ENCODE data around the gene GPR78.

The GPR78 gene

GRCh38 chr4:8582941-8583654 is 2.9 kb downstream of the GPR78 start:
- Histone ChIP-seq H3K36me3 (ENCODE audit: control insufficient read depth in 4 of 4, insufficient read depth in 4 of 4, low read length in 3 of 4) (no peaks in the 10 kb centered on the region), H3K4me3 (ENCODE audit: control insufficient read depth in 1 of 7, extremely low read depth in 1 of 7, insufficient read depth in 4 of 7, low read depth in 2 of 7, low read length in 6 of 7) (no peak overlapping the region), H3K27ac (ENCODE audit: insufficient read depth in 1 of 2, low read depth in 1 of 2, low read length in 2 of 2, poor library complexity in 1 of 2, severe bottlenecking in 2 of 2) (no peak overlapping the region), H3K4me1 (ENCODE audit: control extremely low read depth in 1 of 4, control insufficient read depth in 4 of 4, insufficient read depth in 4 of 4, low read length in 3 of 4) (no peaks in the 10 kb centered on the region), H3K9me3 (ENCODE audit: control extremely low read depth in 1 of 5, control insufficient read depth in 4 of 5, insufficient read depth in 2 of 5, low read depth in 1 of 5, low read length in 4 of 5) (peaks cover 0 to 5% (median 0%) of the 10 kb centered on the region in 5 experiments), H3K27me3 (replicated peaks in 2 of 5; ENCODE audit: control insufficient read depth in 4 of 5, insufficient read depth in 5 of 5, low read length in 4 of 5) (peaks cover 0 to 89% (median 20%) of the 10 kb centered on the region in 5 experiments)
- CTCF ChIA-PET, result no interaction called here
- no peak for DNase-seq
- 80% methylated on average over 9 of the region's 9 CpGs for WGBS (ENCODE audit: insufficient coverage)
- POLR2A ChIA-PET, result no interaction called here

GRCh38 chr4:8583655-8584025 is 3.4 kb downstream of the GPR78 start:
- Histone ChIP-seq H3K36me3 (ENCODE audit: control insufficient read depth in 4 of 4, insufficient read depth in 4 of 4, low read length in 3 of 4) (no peaks in the 10 kb centered on the region), H3K9me3 (ENCODE audit: control extremely low read depth in 1 of 5, control insufficient read depth in 4 of 5, insufficient read depth in 2 of 5, low read depth in 1 of 5, low read length in 4 of 5) (peaks cover 0 to 5% (median 0%) of the 10 kb centered on the region in 5 experiments), H3K27me3 (replicated peaks in 2 of 5; ENCODE audit: control insufficient read depth in 4 of 5, insufficient read depth in 5 of 5, low read length in 4 of 5) (peaks cover 0 to 92% (median 20%) of the 10 kb centered on the region in 5 experiments), H3K4me1 (ENCODE audit: control extremely low read depth in 1 of 4, control insufficient read depth in 4 of 4, insufficient read depth in 4 of 4, low read length in 3 of 4) (no peaks in the 10 kb centered on the region), H3K27ac (ENCODE audit: insufficient read depth in 1 of 2, low read depth in 1 of 2, low read length in 2 of 2, poor library complexity in 1 of 2, severe bottlenecking in 2 of 2) (no peak overlapping the region), H3K4me3 (ENCODE audit: control insufficient read depth in 1 of 7, extremely low read depth in 1 of 7, insufficient read depth in 4 of 7, low read depth in 2 of 7, low read length in 6 of 7) (no peak overlapping the region)
- WGBS (ENCODE audit: insufficient coverage), result 90% methylated on average over 2 of the region's 4 CpGs
- ChIA-PET POLR2A (no interaction called here), CTCF (interaction anchor here (1.4 kb wide), 1 partner anchor 24 kb away, joined by 4 read pairs; no protein-coding TSS in a partner anchor)
- DNase-seq, result no peak

- Histone ChIP-seq H3K9me3 (ENCODE audit: control extremely low read depth in 1 of 5, control insufficient read depth in 4 of 5, insufficient read depth in 2 of 5, low read depth in 1 of 5, low read length in 4 of 5) (peaks cover 0 to 5% (median 0%) of the 10 kb centered on the region in 5 experiments), H3K27ac (ENCODE audit: insufficient read depth in 1 of 2, low read depth in 1 of 2, low read length in 2 of 2, poor library complexity in 1 of 2, severe bottlenecking in 2 of 2) (no peak overlapping the region), H3K4me3 (ENCODE audit: control insufficient read depth in 1 of 7, extremely low read depth in 1 of 7, insufficient read depth in 4 of 7, low read depth in 2 of 7, low read length in 6 of 7) (no peak overlapping the region), H3K4me1 (ENCODE audit: control extremely low read depth in 1 of 4, control insufficient read depth in 4 of 4, insufficient read depth in 4 of 4, low read length in 3 of 4) (no peaks in the 10 kb centered on the region), H3K36me3 (ENCODE audit: control insufficient read depth in 4 of 4, insufficient read depth in 4 of 4, low read length in 3 of 4) (no peaks in the 10 kb centered on the region), H3K27me3 (replicated peaks in 2 of 5; ENCODE audit: control insufficient read depth in 4 of 5, insufficient read depth in 5 of 5, low read length in 4 of 5) (peaks cover 0 to 91% (median 11%) of the 10 kb centered on the region in 5 experiments)
- WGBS (ENCODE audit: insufficient coverage), result 62% methylated on average over 4 of the region's 6 CpGs
- DNase-seq, result no peak
- CTCF ChIA-PET, result no interaction called here
- POLR2A ChIA-PET, result no interaction called here
Observed at GRCh38 chr4:8585186-8585585, 5.0 kb downstream of the GPR78 start.

- no peak overlapping the region for H3K4me3 ChIP-seq (ENCODE audit: control insufficient read depth in 1 of 7, extremely low read depth in 1 of 7, insufficient read depth in 4 of 7, low read depth in 2 of 7, low read length in 6 of 7)
- H3K27me3 ChIP-seq (replicated peaks in 2 of 5; ENCODE audit: control insufficient read depth in 4 of 5, insufficient read depth in 5 of 5, low read length in 4 of 5), result peaks cover 0 to 91% (median 15%) of the 10 kb centered on the region in 5 experiments
- WGBS (ENCODE audit: insufficient coverage), result 70% methylated on average over 5 of the region's 7 CpGs
- ChIA-PET CTCF (no interaction called here), POLR2A (no interaction called here)
- peaks cover 0 to 4% (median 0%) of the 10 kb centered on the region in 5 experiments for H3K9me3 ChIP-seq (ENCODE audit: control extremely low read depth in 1 of 5, control insufficient read depth in 4 of 5, insufficient read depth in 2 of 5, low read depth in 1 of 5, low read length in 4 of 5)
- no peaks in the 10 kb centered on the region for H3K36me3 ChIP-seq (ENCODE audit: control insufficient read depth in 4 of 4, insufficient read depth in 4 of 4, low read length in 3 of 4)
- H3K27ac ChIP-seq (ENCODE audit: insufficient read depth in 1 of 2, low read depth in 1 of 2, low read length in 2 of 2, poor library complexity in 1 of 2, severe bottlenecking in 2 of 2), result no peak overlapping the region
- H3K4me1 ChIP-seq (ENCODE audit: control extremely low read depth in 1 of 4, control insufficient read depth in 4 of 4, insufficient read depth in 4 of 4, low read length in 3 of 4), result no peaks in the 10 kb centered on the region
- no peak for DNase-seq
Observed at GRCh38 chr4:8585721-8586212, 5.6 kb downstream of the GPR78 start.

GRCh38 chr4:8586246-8586645 is 6.1 kb downstream of the GPR78 start:
- WGBS (ENCODE audit: insufficient coverage), result 67% methylated on average over 4 of the region's 5 CpGs
- Histone ChIP-seq H3K36me3 (ENCODE audit: control insufficient read depth in 4 of 4, insufficient read depth in 4 of 4, low read length in 3 of 4) (no peaks in the 10 kb centered on the region), H3K27me3 (replicated peaks in 2 of 5; ENCODE audit: control insufficient read depth in 4 of 5, insufficient read depth in 5 of 5, low read length in 4 of 5) (peaks cover 0 to 91% (median 14%) of the 10 kb centered on the region in 5 experiments), H3K4me1 (ENCODE audit: control extremely low read depth in 1 of 4, control insufficient read depth in 4 of 4, insufficient read depth in 4 of 4, low read length in 3 of 4) (no peaks in the 10 kb centered on the region), H3K4me3 (ENCODE audit: control insufficient read depth in 1 of 7, extremely low read depth in 1 of 7, insufficient read depth in 4 of 7, low read depth in 2 of 7, low read length in 6 of 7) (no peak overlapping the region), H3K9me3 (ENCODE audit: control extremely low read depth in 1 of 5, control insufficient read depth in 4 of 5, insufficient read depth in 2 of 5, low read depth in 1 of 5, low read length in 4 of 5) (no peaks in the 10 kb centered on the region), H3K27ac (ENCODE audit: insufficient read depth in 1 of 2, low read depth in 1 of 2, low read length in 2 of 2, poor library complexity in 1 of 2, severe bottlenecking in 2 of 2) (no peak overlapping the region)
- ChIA-PET POLR2A (no interaction called here), CTCF (no interaction called here)
- no peak for DNase-seq

DNA sequence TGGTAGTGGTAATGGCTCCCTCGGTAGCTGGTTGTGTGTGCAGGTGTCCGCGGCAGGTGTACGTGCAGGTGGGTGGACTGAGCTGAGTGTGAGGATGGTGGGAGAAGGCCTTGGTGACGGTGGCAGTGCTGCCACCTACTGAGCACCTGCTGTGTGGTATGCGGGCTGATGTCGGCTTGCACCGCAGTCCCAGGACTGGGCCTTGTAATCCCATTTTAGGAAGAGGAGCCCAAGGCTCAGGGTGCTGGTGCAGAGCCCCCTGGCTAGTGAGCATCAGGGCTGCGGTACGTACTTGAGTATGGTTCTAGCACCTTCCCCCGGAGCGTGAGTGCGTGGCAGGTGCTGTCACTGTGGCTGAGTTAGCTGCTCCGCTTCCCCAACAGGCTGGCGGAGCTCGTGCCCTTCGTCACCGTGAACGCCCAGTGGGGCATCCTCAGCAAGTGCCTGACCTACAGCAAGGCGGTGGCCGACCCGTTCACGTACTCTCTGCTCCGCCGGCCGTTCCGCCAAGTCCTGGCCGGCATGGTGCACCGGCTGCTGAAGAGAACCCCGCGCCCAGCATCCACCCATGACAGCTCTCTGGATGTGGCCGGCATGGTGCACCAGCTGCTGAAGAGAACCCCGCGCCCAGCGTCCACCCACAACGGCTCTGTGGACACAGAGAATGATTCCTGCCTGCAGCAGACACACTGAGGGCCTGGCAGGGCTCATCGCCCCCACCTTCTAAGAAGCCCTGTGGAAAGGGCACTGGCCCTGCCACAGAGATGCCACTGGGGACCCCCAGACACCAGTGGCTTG is 6.7 kb downstream of the GPR78 start:
- CTCF ChIA-PET, result no interaction called here
- no peak overlapping the region for H3K27ac ChIP-seq (ENCODE audit: insufficient read depth in 1 of 2, low read depth in 1 of 2, low read length in 2 of 2, poor library complexity in 1 of 2, severe bottlenecking in 2 of 2)
- no peak overlapping the region for H3K4me3 ChIP-seq (ENCODE audit: control insufficient read depth in 1 of 7, extremely low read depth in 1 of 7, insufficient read depth in 4 of 7, low read depth in 2 of 7, low read length in 6 of 7)
- WGBS (ENCODE audit: insufficient coverage), result 87% methylated on average over 29 of the region's 37 CpGs
- DNase-seq, result no peak
- no peaks in the 10 kb centered on the region for H3K4me1 ChIP-seq (ENCODE audit: control extremely low read depth in 1 of 4, control insufficient read depth in 4 of 4, insufficient read depth in 4 of 4, low read length in 3 of 4)
- no peaks in the 10 kb centered on the region for H3K9me3 ChIP-seq (ENCODE audit: control extremely low read depth in 1 of 5, control insufficient read depth in 4 of 5, insufficient read depth in 2 of 5, low read depth in 1 of 5, low read length in 4 of 5)
- H3K27me3 ChIP-seq (replicated peaks in 2 of 5; ENCODE audit: control insufficient read depth in 4 of 5, insufficient read depth in 5 of 5, low read length in 4 of 5), result peaks cover 0 to 91% (median 15%) of the 10 kb centered on the region in 5 experiments
- POLR2A ChIA-PET, result no interaction called here
- no peaks in the 10 kb centered on the region for H3K36me3 ChIP-seq (ENCODE audit: control insufficient read depth in 4 of 4, insufficient read depth in 4 of 4, low read length in 3 of 4)
